Measurements from ENCODE around the gene RBM38. TPM values are rescaled to one million over a fixed set of nuclear protein-coding genes. Genes with fewer than 3 reads are reported as not detected.

The RBM38 gene
- total and polyA plus RNA-seq, 2 of the 13 experiments (the other 11 are each of a cell fraction or from before 2014, with no cell fraction given): 24.2 to 34.2 TPM

GRCh38 chr20:57435498-57436222, 44.5 kb downstream of the RBM38 start (continued):
- TF ChIP-seq SCMH1 (CRISPR knock-in tag; IDR thresholded peaks at IDR 0.05; ENCODE audit: borderline replicate concordance) (no peak), ZNF263 (CRISPR knock-in tag; IDR thresholded peaks at IDR 0.05) (no peak), ZNF264 (CRISPR knock-in tag; IDR thresholded peaks at IDR 0.05) (peak; percentile 94), ZNF841 (CRISPR knock-in tag; IDR thresholded peaks at IDR 0.05; ENCODE audit: borderline replicate concordance) (no peak), EZH2 (conservative IDR thresholded peaks at IDR 0.05; ENCODE audit: low read depth, low read length) (no peak), TFDP2 (CRISPR knock-in tag; IDR thresholded peaks at IDR 0.05) (no peak), FOXA3 (CRISPR knock-in tag; IDR thresholded peaks at IDR 0.05) (peak; percentile 45; the same call in 1 of the 2 replicates), SMARCE1 (IDR thresholded peaks at IDR 0.05; ENCODE audit: borderline replicate concordance) (no peak), TP53 (CRISPR knock-in tag; conservative IDR thresholded peaks at IDR 0.05) (no peak), TRIM24 (CRISPR knock-in tag; IDR thresholded peaks at IDR 0.05) (no peak), TFDP1 (CRISPR knock-in tag; IDR thresholded peaks at IDR 0.05; ENCODE audit: borderline replicate concordance) (peak; percentile 48; the same call in 1 of the 2 replicates), KAT8 (CRISPR knock-in tag; IDR thresholded peaks at IDR 0.05) (peak; percentile 58; the same call in 1 of the 2 replicates), ZNF143 (CRISPR knock-in tag; IDR thresholded peaks at IDR 0.05) (peak; percentile 52; the same call in 1 of the 2 replicates), ZNF513 (CRISPR knock-in tag; conservative IDR thresholded peaks at IDR 0.05) (no peak), KLF12 (CRISPR knock-in tag; IDR thresholded peaks at IDR 0.05; ENCODE audit: borderline replicate concordance) (no peak), PPARG (CRISPR knock-in tag; conservative IDR thresholded peaks at IDR 0.05) (0 out of 2 replicates have a peak, but pooled peaks have one; percentile 31), ZNF468 (CRISPR knock-in tag; IDR thresholded peaks at IDR 0.05) (no peak), FOXK1 (CRISPR knock-in tag; IDR thresholded peaks at IDR 0.05; ENCODE audit: borderline replicate concordance, low read depth) (peak; percentile 44; the same call in 1 of the 2 replicates), ZNF839 (CRISPR knock-in tag; IDR thresholded peaks at IDR 0.05; ENCODE audit: borderline replicate concordance) (no peak; the same call in 1 of the 2 replicates), ZNF724P (CRISPR knock-in tag; IDR thresholded peaks at IDR 0.05; ENCODE audit: borderline replicate concordance) (no peak), ZNF879 (CRISPR knock-in tag; IDR thresholded peaks at IDR 0.05) (no peak), RFXANK (CRISPR knock-in tag; IDR thresholded peaks at IDR 0.05) (no peak), ARID5B (CRISPR knock-in tag; IDR thresholded peaks at IDR 0.05) (peak; percentile 78)
